Activated T-cell treated with anti-CD3 and anti-CD28 coated beads, Interleukin-2, amount 50 U/mL, for 72 hours (primary cell): ENCODE measurements around the gene BCL2L13. TPM values are rescaled to one million over a fixed set of nuclear protein-coding genes. Genes with fewer than 3 reads are reported as not detected.
A peak's percentile ranks its signal among the peaks of the same experiment; 100 is the strongest.
"Not testable (repeated sequence)": the region's sequence is repeated elsewhere in the genome, so short reads cannot be mapped to it uniquely, and the experiment has no call there.

Experiments used
- ATAC-seq, 2 donors: fragments of 150-1000 bp; cut with Tn5 transposase; replicated peaks in 1 of 2; 2 replicates each; pipeline ENCODE4 v1.10.0; 2021; ENCODE audit warnings: moderate library complexity in 2 of 2, mild to moderate bottlenecking in 1 of 2
- DNase-seq, 2 donors: peaks; one replicate each; pipeline ENCODE4 v3.0.0; 2021 to 2022; ENCODE audit warnings: mixed read lengths in 1 of 2
- H3K27ac Mint-ChIP-seq: one replicate; pipeline ENCODE4 v1.8.0; 2022; ENCODE audit warnings: mild to moderate bottlenecking, moderate library complexity, mixed read lengths
- H3K27me3 Mint-ChIP-seq: one replicate; pipeline ENCODE4 v1.8.0; 2022; ENCODE audit warnings: low read depth, mixed read lengths
- H3K36me3 Mint-ChIP-seq, 2 donors: one replicate each; pipeline ENCODE4 v1.8.0; 2022; ENCODE audit warnings: mixed read lengths in 2 of 2, mild to moderate bottlenecking in 1 of 2; ENCODE audit not compliant: insufficient read depth in 2 of 2
- H3K4me1 Mint-ChIP-seq: one replicate; pipeline ENCODE4 v1.8.0; 2022; ENCODE audit warnings: low read depth, mixed read lengths
- H3K4me3 Mint-ChIP-seq, 2 donors: one replicate each; pipeline ENCODE4 v1.8.0; 2022; ENCODE audit warnings: mild to moderate bottlenecking in 2 of 2, mixed read lengths in 2 of 2, moderate library complexity in 2 of 2
- H3K9me3 Mint-ChIP-seq, 2 donors: one replicate each; pipeline ENCODE4 v1.8.0; 2022; ENCODE audit warnings: mixed read lengths in 2 of 2
- total RNA-seq, 2 donors: library from RNA; stranded (reverse); gene quantifications; one replicate each; pipeline ENCODE4 v1.2.3, GENCODE V29; 2022

The BCL2L13 gene
- total RNA-seq, 2 donors from 2014 or later = 42.1 to 46.9 TPM

DNA sequence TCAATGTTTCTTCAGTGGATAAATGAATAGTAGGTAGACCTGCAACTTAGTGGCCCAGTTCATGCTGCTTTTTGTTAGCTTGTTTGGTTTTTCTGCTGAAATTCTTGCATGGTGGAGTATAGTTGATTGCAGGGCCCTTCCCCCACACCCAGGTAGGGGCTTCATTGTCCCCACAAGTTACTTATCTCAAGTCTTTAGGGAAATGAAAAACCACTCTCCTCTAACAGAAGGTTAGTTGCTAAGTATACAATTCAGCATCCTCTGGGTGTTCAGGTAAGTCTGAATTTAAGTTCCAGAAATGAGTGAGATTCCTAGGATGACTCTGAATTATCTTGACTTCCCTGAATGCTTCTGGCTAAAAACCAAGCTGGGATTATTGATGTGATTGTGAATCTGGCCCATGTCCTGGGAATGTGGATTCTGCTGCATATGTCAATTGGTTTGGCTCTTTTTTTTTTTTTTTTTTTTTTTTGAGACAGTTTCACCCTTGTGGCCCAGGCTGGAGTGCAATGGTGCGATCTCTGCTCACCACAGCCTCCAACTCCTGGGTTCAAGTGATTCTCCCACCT is 40.3 kb downstream of the BCL2L13 start:
- no peak overlapping the region for H3K27ac Mint-ChIP-seq
- H3K27me3 Mint-ChIP-seq = no peaks in the 10 kb centered on the region
- H3K4me1 Mint-ChIP-seq = peaks cover 14% of the 10 kb centered on the region
- ATAC-seq (no peak), DNase-seq (no peak)
- no peaks in the 10 kb centered on the region for H3K9me3 Mint-ChIP-seq
- no peak overlapping the region for H3K4me3 Mint-ChIP-seq
- H3K36me3 Mint-ChIP-seq = no peaks in the 10 kb centered on the region

DNA sequence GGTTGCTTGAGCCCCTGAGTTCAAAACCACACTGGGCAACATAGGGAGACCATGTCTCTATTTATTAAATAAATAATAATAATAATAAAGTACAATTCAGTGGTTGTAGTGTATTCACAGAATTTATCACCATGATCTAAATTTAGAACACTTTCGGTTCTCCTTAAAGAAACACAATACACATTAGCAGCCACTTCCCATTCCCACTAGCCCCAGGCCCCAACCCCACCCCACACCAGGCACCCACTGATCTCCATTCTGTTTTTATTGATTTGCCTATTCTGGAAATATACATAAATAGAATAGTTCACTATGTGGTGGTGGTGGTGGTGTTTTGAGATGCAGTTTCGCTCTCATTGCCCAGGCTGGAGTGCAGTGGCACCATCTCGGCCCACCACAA is 45.7 kb downstream of the BCL2L13 start:
- ATAC-seq (no peak), DNase-seq (no peak)
- no peak overlapping the region for H3K27ac Mint-ChIP-seq
- no peak overlapping the region for H3K4me3 Mint-ChIP-seq
- H3K4me1 Mint-ChIP-seq = no peaks in the 10 kb centered on the region
- no peaks in the 10 kb centered on the region for H3K9me3 Mint-ChIP-seq
- H3K27me3 Mint-ChIP-seq = no peaks in the 10 kb centered on the region
- H3K36me3 Mint-ChIP-seq = no peaks in the 10 kb centered on the region

DNA sequence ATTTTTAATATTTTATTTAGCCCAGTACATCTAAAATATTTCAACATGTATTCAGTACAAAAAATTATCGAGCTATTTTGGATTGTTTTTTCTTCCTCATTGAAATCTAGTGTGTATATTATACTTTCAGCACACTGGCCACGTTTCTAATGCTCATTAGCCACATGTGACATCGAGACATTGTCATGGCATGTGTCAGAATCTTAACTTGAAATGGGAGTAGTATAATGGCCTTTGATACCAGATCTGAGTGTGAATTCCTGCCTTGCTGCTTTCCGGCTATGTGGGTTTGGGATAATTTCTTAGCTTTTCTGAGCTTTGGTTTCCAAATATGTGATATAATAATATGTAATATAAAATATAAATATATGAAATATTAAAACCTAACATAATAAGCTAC is 54.3 kb downstream of the BCL2L13 start:
- DNase-seq (no peak), ATAC-seq (no peak)
- Mint-ChIP-seq H3K36me3 (peaks cover 0 to 2% of the 10 kb centered on the region in 2 donors), H3K4me3 (no peak overlapping the region), H3K4me1 (no peaks in the 10 kb centered on the region), H3K9me3 (no peaks in the 10 kb centered on the region), H3K27me3 (no peaks in the 10 kb centered on the region), H3K27ac (no peak overlapping the region)

DNA sequence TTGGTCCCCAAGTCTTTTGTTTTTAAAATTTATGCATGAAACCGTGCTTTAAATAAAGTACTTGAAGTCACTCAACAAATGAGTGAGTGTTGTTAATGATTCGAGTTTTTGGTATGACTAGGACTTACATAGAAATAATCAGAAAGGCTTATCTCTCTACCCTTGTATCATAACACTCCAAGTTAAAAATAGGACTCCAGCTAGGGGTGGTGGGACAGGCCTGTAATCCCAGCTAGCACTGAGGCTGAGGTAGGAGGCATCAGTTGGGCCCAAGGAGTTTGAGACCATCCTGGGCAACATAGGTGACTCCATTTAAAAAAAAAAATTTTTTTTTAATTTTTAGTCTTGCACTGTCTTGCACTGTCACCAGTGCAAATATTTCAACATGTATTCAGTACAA is 55.6 kb downstream of the BCL2L13 start:
- Mint-ChIP-seq H3K27me3 (no peaks in the 10 kb centered on the region), H3K9me3 (no peaks in the 10 kb centered on the region), H3K27ac (no peak overlapping the region), H3K4me3 (no peak overlapping the region), H3K36me3 (peaks cover 0 to 2% of the 10 kb centered on the region in 2 donors), H3K4me1 (no peaks in the 10 kb centered on the region)
- DNase-seq = no peak
- ATAC-seq = no peak

DNA sequence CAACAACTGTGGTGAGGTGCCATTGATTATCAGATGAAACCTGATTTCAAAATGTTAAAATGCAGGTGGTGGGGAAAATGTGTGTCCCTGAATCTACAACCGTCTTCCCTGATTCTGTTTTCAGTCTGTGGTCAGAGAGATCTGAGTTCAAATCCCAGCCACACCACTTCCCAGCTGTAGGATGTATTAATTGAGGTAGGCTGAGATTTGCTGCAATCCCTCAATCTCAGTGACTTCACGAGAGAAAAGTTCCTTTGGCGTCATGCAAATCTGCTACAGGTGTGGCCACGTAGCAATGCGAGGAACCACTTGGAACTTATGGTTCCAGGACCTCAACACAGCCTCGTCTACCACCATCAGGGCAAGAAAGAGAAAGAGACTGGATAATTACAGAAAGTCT is 56.2 kb downstream of the BCL2L13 start:
- Mint-ChIP-seq H3K4me1 (no peaks in the 10 kb centered on the region), H3K27ac (no peak overlapping the region), H3K4me3 (no peak overlapping the region), H3K36me3 (peaks cover 0 to 2% of the 10 kb centered on the region in 2 donors), H3K27me3 (no peaks in the 10 kb centered on the region), H3K9me3 (no peaks in the 10 kb centered on the region)
- DNase-seq (no peak), ATAC-seq (no peak)

DNA sequence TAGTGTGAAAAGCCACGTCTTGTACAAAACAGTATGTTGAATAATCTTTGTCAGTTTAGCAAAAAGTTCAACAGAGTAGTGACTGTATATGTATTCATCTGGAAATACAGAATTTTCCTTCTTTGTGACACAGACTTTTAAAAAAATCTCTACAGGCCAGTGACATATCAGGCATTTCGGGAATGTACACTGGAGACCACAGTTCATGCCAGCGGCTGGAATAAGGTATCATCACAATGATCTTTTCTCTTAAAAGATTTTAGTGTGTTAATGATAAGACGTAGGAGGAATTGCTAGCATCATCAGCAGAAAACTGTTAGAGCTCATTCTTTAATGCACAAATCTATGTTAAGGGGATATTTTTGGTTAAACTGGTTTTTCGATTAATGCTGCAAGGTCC is 57.4 kb downstream of the BCL2L13 start:
- Mint-ChIP-seq H3K9me3 (no peaks in the 10 kb centered on the region), H3K4me3 (no peak overlapping the region), H3K36me3 (peaks cover 0 to 2% of the 10 kb centered on the region in 2 donors), H3K4me1 (no peaks in the 10 kb centered on the region), H3K27ac (no peak overlapping the region), H3K27me3 (no peaks in the 10 kb centered on the region)
- ATAC-seq (no peak), DNase-seq (no peak)

DNA sequence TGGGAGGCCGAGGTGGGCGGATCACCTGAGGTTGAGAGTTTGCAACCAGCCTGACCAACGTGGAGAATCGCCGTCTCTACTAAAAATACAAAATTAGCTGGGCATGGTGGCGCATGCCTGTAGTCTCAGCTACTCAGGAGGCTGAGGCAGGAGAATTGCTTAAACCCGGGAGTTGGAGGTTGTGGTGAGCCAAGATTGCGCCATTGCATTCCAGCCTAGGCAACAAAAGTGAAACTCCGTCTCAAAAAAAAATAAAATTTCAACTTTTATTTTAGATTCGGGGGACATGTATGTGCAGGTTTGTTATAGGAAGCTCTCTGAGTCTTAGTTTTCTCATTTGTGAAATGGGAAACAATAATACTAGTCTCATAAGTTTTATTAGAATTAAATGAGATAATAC is 58.6 kb downstream of the BCL2L13 start:
- ATAC-seq, H3K4me3 Mint-ChIP-seq, H3K27ac Mint-ChIP-seq, H3K9me3 Mint-ChIP-seq, DNase-seq, H3K36me3 Mint-ChIP-seq, H3K27me3 Mint-ChIP-seq, H3K4me1 Mint-ChIP-seq: not testable (repeated sequence)

DNA sequence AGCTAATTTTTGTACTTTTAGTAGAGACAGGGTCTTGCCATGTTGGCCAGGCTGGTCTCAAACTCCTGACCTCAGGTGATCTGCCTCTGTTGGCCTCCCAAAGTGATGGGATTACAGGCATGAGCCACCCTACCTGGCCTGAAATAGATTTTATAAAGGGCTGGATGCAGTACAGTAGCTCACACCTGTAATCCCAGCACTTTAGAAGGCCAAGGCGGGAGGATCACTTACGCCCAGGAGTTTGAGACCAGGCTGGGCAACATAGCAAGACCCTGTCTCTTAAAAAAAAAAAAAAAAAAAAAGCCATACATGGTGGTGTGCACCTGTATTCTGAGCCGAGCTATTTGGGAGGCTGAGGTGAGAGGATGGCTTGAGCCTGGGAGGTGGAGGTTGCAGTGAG is 59.7 kb downstream of the BCL2L13 start:
- H3K27ac Mint-ChIP-seq, H3K36me3 Mint-ChIP-seq, H3K9me3 Mint-ChIP-seq, DNase-seq, H3K4me1 Mint-ChIP-seq, H3K4me3 Mint-ChIP-seq, ATAC-seq, H3K27me3 Mint-ChIP-seq: not testable (repeated sequence)

DNA sequence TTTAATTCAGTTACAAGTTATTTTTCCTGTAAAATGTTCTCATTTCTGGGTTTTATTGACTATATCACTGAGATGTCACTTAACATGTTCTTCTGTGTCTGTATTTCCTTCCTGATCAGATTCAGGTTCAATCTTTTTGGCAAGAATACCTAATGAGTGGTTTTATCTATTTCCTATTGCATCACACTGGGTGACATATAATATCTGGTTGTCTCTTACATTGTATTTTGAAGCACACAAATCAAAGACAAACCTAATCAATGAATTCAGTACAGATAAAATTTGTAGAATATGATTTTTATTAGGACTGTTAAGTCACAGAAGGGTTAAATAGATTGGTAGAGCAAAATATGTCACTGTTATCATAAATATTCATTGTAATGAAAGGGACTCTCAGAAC is 60.4 kb downstream of the BCL2L13 start:
- Mint-ChIP-seq H3K4me1 (no peaks in the 10 kb centered on the region), H3K27me3 (no peaks in the 10 kb centered on the region), H3K36me3 (peaks cover 0 to 3% of the 10 kb centered on the region in 2 donors), H3K4me3 (no peak overlapping the region), H3K27ac (peak overlapping the region; percentile 40), H3K9me3 (no peaks in the 10 kb centered on the region)
- DNase-seq (no peak), ATAC-seq (no peak)

DNA sequence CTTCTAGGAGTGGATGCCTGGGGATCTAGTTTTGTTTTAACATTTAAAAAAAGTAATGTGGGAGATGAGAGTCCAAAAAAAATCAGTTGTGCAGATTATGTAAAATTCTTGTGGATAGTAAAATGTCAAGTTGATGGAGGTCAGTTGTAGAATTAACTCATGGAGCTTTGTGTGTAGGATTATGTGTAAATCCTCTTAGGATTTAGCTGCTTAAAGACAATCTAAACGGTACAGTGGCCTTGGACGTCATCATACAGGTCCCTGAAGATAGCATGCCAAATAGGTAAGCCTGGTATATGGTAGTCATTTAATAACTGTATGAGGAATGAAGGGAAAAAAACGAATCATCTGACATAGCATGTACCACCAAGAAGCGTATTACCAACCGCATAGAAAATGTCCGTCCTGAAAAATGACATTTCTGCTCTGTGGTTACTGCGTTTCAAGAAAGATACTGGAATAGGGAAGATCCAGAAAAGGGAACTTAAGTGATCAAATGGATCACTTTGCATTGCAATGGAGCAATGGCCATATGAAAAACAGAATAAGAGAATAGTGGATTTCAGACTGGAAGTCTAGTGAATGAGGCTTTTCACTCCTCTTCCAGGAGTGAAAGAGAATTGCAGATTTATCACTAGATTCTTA is 61.3 kb downstream of the BCL2L13 start:
- H3K27me3 Mint-ChIP-seq = no peaks in the 10 kb centered on the region
- no peak overlapping the region for H3K27ac Mint-ChIP-seq
- no peaks in the 10 kb centered on the region for H3K9me3 Mint-ChIP-seq
- no peak for DNase-seq
- no peak for ATAC-seq
- no peak overlapping the region for H3K4me3 Mint-ChIP-seq
- no peaks in the 10 kb centered on the region for H3K4me1 Mint-ChIP-seq
- H3K36me3 Mint-ChIP-seq = peaks cover 0 to 6% of the 10 kb centered on the region in 2 donors

DNA sequence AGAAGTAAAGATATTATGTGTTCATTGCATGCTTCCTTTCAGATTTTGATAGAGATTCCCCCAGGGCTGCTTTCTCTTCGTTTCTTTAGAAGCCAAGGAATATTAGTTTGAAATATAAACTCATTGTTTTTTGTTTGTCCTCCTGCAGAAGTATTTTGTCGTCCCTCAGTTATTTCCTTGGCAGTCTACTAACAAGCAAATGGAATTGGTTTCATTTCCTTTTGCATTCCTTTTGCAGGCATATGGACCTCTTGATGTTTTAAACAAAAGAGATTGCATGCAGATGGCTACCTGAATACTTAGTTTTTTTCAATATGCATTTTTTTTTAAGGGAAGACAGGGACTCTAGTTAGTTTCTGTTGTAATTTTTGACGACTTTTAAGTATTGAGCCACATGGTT is 62.2 kb downstream of the BCL2L13 start:
- no peaks in the 10 kb centered on the region for H3K27me3 Mint-ChIP-seq
- H3K4me1 Mint-ChIP-seq = peaks cover 5% of the 10 kb centered on the region
- DNase-seq = no peak
- H3K27ac Mint-ChIP-seq = no peak overlapping the region
- ATAC-seq = no peak
- H3K36me3 Mint-ChIP-seq = peaks cover 2 to 7% of the 10 kb centered on the region in 2 donors
- no peaks in the 10 kb centered on the region for H3K9me3 Mint-ChIP-seq
- no peak overlapping the region for H3K4me3 Mint-ChIP-seq

DNA sequence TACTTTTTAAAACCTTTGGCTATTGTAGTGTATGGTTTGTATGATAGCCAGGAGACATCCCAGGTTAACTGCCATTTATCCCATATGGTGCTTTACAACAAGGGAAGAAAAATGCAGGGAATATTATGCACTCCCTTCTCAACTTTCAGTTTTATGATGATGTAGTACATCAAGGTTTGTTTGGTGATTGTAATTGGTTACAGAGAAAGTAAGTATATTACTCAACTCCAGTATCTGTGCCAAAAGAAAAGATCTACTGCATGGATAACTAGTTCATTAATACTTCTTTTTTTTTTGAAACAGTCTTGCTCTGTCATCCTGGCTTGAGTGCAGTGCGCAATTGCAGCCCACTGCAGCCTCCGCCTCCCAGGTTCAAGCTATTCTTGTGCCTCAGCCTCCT is 65.3 kb downstream of the BCL2L13 start:
- no peaks in the 10 kb centered on the region for H3K27me3 Mint-ChIP-seq
- H3K4me1 Mint-ChIP-seq = peaks cover 20% of the 10 kb centered on the region
- H3K36me3 Mint-ChIP-seq = peaks cover 4 to 7% of the 10 kb centered on the region in 2 donors
- DNase-seq (no peak), ATAC-seq (no peak)
- H3K27ac Mint-ChIP-seq = no peak overlapping the region
- H3K4me3 Mint-ChIP-seq = no peak overlapping the region
- H3K9me3 Mint-ChIP-seq = no peaks in the 10 kb centered on the region

DNA sequence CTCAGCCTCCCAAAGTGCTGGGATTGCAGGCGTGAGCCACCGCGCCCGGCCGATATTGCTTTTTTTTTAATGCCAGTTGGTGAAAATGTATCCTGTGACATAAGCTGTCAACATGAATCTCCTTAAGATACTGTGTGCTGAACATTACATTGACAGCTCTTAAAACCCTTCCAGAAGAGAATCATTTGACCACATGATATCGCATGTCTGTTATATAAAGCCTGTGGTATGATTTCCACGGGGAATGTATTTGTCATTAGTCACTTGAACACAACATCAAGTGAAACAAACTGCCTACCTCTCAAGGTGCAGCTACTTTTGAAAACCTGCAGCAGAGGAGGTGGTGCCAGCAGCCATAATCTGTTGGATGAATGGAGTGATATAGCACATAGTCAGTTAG is 67.0 kb downstream of the BCL2L13 start:
- H3K27me3 Mint-ChIP-seq = no peaks in the 10 kb centered on the region
- no peak for ATAC-seq
- peaks cover 4 to 7% of the 10 kb centered on the region in 2 donors for H3K36me3 Mint-ChIP-seq
- H3K4me3 Mint-ChIP-seq = peak overlapping the region in 1 of 2 donors; percentile 76
- no peaks in the 10 kb centered on the region for H3K9me3 Mint-ChIP-seq
- no peak for DNase-seq
- no peak overlapping the region for H3K27ac Mint-ChIP-seq
- peaks cover 20% of the 10 kb centered on the region for H3K4me1 Mint-ChIP-seq
